Activated CD8-positive, alpha-beta memory T cell treated with anti-CD3 and anti-CD28 coated beads, Interleukin-2, amount 50 U/mL, for 48 hours (primary cell): ENCODE measurements around the gene KLHL29.
A peak's percentile ranks its signal among the peaks of the same experiment; 100 is the strongest.

Source experiments
- DNase-seq: peaks from one replicate; pipeline ENCODE4 v3.0.0-alpha.2; 2020

KLHL29 gene

GRCh38 chr2:23639406-23639982 lies 254.5 kb downstream of the KLHL29 start:
- no peak for DNase-seq

GRCh38 chr2:23640711-23641110 lies 255.7 kb downstream of the KLHL29 start:
- no peak for DNase-seq

GRCh38 chr2:23642516-23642915 lies 257.5 kb downstream of the KLHL29 start:
- DNase-seq: no peak

- no peak for DNase-seq
Observed at GRCh38 chr2:23645230-23645808, 260.3 kb downstream of the KLHL29 start.

DNA sequence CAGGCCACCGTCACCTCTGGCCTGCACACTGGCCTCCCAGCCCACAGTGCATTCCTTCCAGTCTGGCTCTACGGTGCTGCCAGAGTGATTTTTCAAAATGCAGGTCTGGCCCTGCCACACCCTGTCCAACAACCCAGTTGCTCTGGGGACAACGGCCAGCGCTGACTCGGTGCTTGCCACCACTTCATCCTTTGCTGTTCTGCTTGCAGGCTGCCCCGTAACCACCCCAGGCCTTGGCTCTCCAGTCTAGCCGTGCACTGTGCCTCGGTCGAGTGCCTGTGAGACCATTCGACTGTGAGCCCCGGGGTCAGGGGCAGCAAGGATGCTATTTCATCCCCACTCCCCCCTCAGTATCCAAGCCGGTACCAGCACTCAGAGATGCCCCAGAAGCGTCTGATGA lies 262.6 kb downstream of the KLHL29 start:
- no peak for DNase-seq

- DNase-seq: no peak
Observed at GRCh38 chr2:23649303-23649702, 264.3 kb downstream of the KLHL29 start.

DNA sequence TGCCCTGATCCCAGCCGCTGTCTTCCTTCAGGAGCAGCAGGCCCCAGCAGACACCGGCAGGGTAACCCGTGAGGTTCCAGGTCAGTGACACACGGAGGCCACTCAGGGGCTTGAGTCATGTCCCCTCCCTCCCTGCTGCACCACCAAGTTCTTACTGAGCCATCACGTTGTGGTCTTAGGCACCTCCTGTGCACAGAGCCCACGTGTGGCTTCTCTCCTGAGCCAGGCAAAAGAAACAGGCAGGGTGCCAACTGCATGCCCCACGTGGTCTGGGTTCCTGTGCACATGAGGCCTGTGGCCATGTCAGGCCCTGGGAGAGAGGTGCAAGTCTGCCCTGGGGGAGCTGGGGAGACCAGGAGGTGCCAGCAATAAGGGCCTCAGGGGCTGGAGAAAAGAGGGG lies 264.8 kb downstream of the KLHL29 start:
- no peak for DNase-seq

- DNase-seq: no peak
Observed at GRCh38 chr2:23651187-23652080, 266.5 kb downstream of the KLHL29 start.

DNA sequence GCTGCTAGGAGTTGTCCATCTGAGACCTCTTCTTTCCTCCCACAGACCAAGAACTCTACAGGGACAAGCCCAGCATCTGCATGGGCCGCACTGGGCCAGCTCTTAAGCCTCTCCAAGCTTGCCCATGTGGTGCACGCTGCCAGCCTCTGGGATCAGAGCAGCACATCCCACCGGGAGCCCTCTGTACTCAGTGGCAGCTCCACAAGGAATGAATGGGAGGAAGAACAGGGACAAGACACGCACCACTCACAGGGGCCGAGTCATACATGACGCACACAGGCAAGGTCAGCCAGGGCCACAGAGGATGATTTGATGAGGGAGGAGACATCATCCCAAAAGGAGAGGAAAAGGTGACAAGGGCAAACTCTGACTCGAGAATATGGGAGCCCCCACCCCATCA lies 268.3 kb downstream of the KLHL29 start:
- no peak for DNase-seq

DNA sequence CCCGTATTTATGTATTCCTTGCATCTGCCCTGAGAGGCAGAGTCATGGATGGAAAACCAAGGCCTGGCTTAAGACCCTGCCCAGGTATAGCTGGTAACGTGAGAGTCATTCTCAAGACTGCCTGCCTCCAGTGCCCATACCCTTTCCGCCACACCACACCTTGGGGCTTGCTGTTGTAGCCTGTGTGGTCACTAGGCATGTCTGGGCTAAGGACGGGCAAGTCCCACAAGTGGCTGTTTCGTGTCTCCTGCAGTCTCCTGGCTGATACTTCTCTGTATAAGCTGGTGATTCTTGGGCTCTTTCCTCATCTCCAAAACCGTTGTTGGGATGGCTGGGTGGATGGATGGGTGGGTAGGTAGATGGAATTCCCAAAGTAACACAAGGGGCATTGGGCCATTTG lies 269.8 kb downstream of the KLHL29 start:
- no peak for DNase-seq

DNA sequence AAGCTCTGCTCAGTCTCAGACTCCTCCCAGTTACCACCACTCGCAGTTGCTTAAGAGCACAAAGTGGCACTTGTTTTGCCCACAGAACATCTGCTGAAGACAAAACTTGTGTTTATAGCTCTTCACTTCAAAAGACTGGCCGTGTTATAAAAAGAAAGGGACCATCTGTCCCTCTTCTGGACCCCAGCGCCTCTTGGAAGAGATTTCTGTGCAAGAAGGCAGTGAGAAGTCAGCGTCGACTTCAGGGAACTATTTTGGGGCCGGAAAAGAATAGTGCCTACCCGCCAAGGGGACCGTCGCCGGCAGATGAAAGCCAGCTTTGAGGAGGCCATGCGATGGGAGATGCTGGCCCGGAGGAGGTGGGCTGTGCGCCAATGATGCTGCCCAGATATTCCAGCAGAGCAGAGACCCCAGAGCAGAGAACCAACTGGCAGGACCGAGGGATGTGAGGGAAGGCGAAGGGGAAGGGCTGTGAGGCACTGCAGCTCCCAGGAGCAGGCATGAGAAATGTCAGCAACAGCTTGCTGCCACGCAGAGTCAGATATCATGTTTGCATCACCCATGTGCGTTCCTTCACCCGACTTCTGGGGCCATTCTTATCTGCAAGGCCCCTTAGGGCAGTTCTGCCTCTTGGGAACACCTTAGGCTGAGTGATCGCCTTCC lies 271.1 kb downstream of the KLHL29 start:
- DNase-seq: no peak

DNA sequence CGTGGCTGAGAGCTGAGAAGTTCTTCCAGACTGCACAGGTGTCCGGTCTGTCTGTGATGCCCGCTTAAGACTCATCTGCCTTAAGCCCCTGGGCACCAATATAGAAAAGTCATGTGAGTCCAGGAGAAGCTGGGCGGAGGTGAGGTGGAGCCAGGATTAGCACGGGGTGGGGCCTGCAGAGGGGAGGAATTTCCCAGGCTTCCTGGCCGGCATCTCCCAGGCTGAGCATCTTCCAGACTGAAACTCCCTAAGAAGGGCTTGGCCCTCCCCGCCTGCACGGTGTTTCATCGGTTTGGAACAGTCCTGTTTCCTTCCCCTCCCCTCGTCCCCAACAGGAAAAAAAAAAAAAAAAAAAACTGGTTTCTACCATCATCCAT lies 271.6 kb downstream of the KLHL29 start:
- DNase-seq: no peak

GRCh38 chr2:23657371-23657770 lies 272.4 kb downstream of the KLHL29 start:
- no peak for DNase-seq

DNA sequence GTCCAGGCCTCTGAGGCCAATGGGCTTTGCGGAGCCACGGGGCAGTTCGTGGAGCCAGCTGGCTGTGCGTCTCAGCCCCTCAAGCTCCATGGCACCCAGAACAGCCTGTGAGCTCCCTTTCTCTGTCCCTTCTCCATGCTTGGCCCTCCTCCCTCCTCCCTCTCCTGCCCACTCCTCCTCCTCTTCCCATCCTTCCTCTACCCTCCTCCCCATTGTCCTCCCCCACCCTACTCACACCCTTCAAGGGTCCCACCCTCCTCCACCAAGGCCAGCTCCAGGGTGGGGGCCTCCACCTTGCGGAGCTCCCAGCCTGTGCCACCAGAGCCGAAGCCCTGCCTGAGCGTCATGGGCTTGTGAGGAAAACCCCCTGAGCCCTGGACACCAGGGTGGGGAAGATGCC lies 273.0 kb downstream of the KLHL29 start:
- no peak for DNase-seq

- peak; percentile 72 for DNase-seq
Observed at GRCh38 chr2:23658466-23658942, 273.5 kb downstream of the KLHL29 start.

DNA sequence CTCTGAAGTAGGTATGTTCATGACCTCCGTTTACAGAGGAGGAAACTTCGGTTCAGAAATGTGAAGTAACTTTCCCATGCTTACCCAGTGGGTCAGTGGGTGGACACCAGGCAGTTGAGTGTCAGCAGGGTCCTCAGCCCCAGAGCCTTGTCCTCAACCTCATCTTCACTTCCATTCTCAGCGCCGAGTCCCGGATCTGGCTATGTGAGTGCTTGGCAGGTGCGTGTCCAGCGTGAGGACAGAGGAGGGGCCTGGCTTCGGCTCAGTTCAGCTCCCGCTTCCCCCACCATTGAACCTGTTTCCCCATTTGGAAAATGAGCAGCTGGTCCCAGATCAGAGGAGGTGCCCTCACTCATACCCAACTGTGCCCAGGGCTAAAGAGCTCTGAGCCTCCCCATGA lies 274.3 kb downstream of the KLHL29 start:
- DNase-seq: no peak

DNA sequence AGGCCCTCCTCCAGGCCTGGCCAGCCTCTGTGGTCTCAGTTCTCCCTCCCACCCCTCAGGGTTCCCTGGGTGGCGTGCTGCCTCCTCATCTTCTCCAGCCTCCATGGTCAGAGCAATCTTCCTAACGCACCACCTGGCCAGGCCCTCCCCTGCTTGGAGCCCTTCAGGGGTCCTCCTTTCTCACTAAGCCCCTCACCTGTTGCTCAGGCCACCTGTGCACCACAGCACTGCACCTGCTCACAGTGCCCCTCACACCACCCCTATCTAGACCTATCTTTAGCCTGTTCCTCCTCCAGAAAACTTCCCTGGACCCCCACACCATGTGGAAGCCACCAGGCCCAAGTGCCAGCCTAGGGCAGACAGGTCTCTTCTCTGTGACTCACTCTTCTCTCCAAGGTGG lies 274.8 kb downstream of the KLHL29 start:
- no peak for DNase-seq

DNA sequence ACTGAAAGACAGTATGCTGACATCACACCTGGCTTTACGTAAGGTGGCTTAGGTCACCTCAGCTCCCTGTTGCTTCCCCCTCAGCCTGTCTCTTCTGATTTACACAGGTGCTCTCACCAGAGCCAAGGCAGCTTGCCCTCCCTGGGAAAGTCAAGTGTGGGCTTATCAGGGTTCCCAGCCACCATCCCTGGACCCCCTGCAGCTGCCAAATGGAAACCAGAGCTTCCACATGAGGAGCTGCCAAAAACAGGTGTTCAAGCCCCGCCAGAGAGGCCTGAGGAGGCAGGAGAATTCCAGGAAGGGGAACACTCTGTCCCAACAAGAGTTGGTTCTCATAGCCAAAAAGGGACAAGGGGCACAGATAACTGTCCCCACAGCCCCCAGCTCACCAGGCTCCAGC lies 275.3 kb downstream of the KLHL29 start:
- DNase-seq: no peak

GRCh38 chr2:23661276-23662050 lies 276.5 kb downstream of the KLHL29 start:
- no peak for DNase-seq

- no peak for DNase-seq
Observed at GRCh38 chr2:23662466-23662865, 277.5 kb downstream of the KLHL29 start.

- DNase-seq: no peak
Observed at GRCh38 chr2:23662941-23663920, 278.3 kb downstream of the KLHL29 start.
